NOMO-1 (cell line): ENCODE results near the gene FHOD1.
A peak's percentile ranks its signal among the peaks of the same experiment; 100 is the strongest.

Source experiments
- DNase-seq, 2 experiments: peaks; one replicate each; lab custom pipeline; 2025; ENCODE audit not compliant: unreplicated experiment in 2 of 2; lab: John Stamatoyannopoulos, UW

The FHOD1 gene

GRCh38 chr16:67236563-67237395 is 10.5 kb downstream of the FHOD1 start:
- peak in 1 of 2 experiments; percentile 11 for DNase-seq

DNA sequence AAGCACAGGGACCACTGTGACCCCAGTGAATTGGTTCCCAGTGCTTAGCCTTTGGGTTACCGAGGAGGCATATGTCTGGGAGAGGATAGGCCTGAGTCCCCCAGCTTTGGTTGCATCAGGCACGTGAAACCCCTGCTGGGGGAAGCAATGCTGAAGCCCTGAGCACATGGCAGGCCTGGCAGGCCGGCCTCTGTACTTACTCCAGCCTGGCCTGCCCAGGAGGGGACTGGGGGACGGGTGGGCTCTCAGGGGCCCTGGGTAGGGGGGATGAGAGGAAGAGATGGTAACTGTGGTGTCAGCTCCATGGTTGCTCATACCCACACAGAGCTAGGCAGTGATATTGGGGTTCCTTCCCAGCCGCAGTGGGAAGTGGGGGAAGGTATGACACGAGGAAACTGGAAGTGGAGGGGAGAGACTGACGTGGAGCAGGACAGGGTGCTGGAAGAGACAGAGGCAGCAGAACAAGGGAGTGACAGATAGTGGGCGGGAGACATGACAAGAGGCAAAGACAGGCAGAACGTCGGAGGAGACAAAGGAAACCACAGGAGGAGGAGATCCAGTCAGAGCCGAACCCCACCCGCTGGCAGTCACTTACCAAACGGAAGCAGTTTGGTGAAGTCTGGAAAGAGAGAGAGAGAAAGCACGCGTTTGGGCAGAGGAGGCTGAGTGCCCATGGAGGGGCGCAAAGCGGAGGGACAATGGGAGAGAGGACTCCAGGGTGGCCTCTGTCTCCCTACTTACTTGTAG is 11.3 kb downstream of the FHOD1 start:
- DNase-seq, result no peak

GRCh38 chr16:67234180-67234597 is 13.1 kb downstream of the FHOD1 start:
- DNase-seq, result no peak

DNA sequence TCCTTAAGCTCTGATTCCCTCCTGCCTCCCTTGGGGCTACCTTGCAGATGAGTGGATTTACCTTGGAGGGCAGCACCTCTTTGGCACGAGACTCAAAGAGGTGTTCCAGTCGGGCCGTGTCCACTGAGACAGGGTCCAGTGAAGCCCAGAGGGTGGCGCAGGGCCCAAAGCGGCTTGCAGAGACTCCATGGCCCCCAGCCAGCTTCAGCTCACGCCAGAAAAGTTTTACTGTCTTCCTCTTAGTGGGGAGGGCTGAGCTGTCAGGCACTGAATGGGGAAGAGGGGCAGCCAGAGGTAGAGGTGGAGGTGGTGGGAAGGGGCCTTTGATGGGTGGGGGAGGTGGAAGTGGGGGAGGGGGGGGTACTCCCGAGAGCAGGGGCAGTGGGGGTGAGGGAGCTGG is 13.7 kb downstream of the FHOD1 start:
- DNase-seq, result no peak

DNA sequence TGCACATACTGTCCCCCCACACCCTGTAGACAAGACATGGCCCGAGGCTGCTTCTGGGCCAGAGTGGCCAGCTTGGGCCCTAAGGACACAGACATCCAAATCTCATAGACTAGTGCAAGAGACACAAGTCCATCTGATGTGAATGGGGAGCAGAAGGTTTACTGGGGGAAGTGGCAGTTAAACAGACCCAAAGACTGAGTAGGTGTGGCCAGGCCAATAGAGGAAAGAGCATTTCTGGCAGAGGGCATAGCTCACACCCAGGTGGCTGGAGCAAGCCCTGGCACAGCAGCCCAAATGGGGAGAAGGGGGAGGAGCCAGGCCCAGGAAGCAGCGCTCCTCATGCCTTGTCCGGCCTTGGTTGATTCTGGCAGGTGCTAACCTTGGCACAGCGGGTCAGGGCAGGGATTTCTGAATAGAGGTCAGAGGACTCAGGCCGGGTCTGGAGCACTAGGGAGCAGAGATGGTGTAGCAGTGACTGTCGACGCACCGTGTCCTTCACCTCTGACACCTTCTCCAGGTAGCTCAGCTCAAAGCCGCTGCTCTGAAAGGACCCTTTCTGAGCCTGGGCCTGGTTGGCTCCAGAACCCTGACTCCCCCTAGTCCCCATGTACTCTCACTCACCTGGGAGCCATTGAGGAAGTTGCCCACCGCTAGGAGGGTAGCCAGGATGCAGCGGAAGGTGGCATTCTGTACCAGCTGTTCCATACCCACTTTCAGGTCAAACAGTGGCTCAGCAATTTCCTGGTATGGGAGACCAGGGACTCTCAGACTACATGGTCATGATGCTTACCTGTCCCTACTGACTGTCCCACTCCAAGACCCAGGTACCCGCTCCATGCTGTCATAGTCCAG is 16.2 kb downstream of the FHOD1 start:
- DNase-seq, result no peak

- no peak for DNase-seq
These were observed 17.1 kb downstream of the FHOD1 start for GRCh38 chr16:67229906-67230808.

- no peak for DNase-seq
These were observed 18.4 kb downstream of the FHOD1 start for GRCh38 chr16:67228905-67229304.

DNA sequence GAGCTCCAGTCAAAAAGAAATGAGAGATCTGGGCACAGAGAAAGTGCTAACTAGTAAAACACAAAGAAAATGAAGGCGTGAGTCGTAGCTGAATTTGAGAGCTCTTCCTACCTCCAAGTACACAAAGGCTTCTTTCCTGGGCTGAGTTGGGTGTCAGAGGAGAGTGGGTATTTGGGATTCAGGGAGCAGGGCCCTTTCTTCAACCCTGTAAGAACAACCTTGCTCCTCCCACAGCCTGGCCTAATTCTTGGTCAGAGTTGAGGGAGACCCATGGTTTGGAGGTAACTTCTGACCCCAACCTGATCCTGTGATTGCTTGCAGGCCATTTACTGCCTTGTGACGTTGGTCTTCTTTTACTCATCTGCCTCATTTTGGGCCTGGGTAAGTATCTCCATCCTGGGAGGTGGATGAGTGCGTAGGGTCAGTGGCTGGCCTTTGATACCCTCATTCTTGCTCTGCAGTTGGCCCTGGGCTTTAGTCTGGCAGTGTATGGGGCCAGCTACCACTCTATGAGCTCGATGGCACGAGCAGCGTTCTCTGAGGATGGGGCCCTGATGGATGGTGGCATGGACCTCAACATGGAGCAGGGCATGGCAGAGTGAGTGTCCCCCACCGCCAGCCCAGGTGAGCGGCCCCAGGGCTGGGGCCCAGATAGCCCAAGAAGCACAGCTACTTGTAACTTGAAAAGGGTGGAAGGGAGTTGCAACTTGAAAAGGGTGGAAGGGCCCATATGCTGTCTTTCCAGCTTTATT is 19.1 kb downstream of the FHOD1 start:
- no peak for DNase-seq

DNA sequence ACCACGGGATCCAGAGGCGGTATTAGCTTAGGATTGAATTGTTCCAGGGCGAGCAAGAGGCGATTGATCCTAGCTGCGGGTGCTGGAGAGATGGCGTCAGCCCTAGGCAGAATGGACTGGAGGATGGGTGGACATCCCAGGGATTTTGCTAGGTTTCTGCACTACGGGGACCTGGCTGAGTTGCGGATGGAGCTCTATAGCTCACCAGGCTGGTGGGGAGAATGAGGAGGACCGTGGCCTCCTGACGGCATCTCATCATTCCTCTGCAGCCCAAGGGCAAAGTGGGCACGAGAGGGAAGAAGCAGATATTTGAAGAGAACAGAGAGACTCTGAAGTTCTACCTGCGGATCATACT is 19.7 kb downstream of the FHOD1 start:
- no peak for DNase-seq

DNA sequence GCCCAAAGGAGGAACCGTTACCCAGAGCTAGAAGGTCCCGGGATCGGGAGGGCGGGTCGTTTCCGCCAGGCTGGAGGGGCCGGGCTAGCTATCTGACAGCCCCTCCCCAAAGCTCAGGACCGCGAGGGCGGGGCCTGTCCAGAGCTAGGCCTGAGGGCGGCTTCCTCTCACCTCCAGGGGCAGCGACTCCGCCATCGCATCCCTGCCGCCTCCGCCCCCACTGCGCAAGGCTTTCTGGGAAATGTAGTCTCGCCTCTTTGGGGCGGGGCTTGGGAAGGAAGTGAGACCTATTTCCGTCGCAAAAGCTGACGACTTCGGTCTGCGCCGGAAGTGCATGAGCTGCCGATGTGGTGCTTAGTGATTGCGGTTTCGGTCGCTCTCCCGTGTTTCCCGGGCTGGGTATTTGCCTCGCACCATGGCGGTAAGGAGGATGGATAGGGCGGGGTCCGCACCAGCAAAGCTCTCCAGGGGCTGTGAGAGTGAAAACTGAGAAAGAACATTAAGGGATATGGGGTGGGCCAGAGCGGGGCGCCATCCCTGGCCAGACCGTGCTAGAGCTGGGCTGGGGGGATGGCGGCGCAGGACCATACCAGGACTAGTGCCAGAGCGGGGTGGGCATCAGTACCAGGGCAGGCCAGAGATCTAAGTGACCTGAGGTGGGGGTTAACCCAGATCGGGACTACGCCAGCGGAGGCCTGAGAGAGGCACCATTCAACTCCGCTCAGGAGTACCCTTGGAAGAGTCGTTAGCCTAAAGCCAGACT is 20.3 kb downstream of the FHOD1 start, which contains the start of gene TMEM208:
TSS of gene TMEM208 (plus strand) at position 327 of the 763 bp plus-strand sequence. CDS start at position 416, 89 bp downstream.
- peak; percentile 92 to 97 for DNase-seq

GRCh38 chr16:67226295-67226803 is 20.9 kb downstream of the FHOD1 start:
- no peak for DNase-seq

DNA sequence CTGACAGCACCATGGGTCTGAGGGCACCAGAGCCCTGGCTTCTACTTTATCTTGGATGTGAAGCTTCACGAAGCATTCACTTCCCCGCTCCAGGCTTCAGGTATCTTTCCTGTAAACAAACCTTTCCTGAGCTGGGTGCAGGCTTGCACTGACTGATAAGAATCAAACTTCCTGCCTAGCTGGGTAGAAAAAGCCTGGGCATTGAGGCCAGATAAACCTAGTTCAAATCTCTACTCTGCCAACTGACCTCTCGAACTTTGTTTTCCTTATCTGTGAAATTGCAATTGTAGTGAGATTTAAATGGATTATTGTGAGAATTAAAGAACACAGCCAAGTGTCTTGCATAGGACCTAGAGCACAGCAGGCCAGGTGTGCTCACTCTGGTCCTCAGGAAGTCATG is 23.3 kb downstream of the FHOD1 start:
- no peak for DNase-seq

DNA sequence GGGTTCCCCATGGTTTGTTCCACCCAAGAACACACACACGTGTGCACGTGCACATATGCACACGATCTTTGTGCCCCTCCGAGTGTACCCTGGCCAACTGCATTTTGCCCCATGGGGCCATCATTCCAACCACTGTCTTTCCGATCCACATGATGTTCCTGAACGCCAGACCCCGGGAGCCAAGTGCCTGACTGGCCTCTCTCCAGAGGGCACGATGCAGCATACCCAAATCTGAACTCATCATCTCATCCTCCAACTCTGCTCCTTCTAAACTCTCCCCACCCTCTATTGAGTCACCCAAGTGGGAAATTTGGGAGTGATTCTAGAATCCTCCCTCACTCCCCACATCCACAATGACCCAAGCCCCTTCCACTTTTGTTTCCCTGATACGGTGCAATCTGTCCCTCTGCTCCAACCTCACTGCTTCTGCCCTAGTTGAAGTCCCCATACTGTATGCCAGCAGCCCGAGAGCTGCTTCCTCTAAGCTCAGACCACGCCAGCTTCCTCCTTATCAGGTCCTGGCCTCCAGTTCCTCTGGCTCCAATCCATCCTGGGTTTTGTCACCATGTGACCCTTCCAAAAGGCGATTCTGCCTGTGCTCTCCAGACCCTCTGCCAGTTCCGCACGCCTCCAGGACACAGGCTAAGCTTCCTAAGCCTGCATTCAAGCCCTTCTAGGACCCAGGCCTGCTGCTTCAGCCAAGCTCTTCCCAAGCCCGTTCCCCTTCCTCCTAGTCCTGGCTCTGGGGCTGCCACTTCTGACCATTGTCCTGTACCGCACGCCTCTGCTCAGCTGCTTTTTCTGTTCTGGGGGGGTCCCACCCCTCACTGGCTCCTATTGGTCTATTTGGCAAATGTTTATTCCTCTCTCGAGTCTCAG is 30.4 kb downstream of the FHOD1 start:
- peak in 1 of 2 experiments; percentile 18 for DNase-seq

DNA sequence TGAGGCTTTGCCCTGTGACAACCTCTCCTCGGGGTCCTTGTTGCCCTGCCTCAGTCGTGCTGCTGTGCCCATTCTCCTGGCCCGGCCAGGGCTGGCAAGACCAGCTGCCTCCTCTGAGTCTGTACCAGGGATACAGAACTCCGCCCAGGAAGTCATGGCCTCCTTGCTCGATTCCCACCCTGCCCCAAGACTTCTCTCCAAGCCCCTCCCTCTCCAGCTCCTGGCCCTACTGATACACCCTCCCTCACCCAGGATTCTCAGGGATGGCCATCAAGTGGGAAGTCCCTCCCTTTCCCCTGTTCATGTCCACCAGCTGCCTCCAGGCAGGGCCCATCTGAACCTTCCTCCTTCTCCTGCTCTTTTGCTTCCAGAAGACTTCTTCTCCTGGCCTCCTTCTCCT is 31.6 kb downstream of the FHOD1 start:
- DNase-seq, result no peak

DNA sequence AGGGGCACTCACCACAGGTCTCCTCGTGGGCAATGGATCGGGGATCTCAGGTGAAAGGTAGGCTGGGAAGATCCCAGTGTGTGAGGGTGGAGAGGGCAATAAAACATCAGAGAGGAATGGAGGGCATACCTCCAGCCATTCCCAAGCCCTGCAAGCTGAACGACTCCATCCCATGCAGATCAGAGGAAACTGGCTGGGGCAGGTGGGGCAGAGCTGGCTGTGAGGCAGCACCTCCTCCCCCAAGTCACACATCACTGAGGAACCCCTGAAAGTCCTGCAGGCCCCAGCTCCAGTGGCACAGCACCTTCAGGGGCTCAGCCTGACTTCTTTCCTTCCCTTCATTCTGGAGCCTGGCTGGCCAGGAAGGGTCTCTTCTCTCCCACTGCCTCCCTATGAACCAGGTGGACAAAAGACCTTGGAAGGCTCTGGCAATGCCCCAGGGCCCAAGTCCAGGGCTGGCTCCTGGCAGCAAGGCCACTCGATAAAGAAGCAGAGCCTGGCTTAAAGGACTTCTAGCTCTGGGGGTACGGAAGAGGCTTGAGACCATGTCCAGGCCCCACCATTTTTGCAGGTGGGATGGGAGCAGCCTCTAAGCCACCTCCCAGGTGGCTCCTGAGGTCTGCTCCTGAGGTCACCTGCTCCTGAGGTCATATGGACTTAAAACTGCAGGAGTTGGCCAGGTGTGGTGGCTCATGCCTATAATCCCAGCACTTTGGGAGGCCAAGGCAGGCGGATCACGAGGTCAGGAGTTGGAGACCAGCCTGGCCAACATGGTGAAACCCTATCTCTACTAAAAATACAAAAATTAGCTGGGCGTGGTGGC is 33.9 kb downstream of the FHOD1 start:
- no peak for DNase-seq

DNA sequence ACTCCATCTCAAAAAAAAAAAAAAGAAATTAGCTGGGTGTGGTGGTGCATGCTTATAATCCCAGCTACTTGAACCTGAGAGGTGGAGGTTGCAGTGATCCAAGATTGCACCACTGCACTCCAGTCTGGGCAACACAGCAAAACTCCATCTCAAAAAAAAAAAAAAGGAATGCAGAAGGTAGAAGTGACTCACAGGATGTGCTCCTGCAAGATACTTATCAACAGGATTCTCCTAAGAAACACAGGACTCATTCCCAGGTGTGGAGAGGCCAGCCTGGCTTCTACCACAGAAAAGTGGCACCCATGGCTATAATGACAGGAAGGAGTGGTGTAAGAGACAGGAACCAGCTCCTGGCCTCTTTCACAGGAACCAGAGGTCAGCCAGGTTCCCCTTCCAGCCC is 34.5 kb downstream of the FHOD1 start:
- DNase-seq, result no peak

DNA sequence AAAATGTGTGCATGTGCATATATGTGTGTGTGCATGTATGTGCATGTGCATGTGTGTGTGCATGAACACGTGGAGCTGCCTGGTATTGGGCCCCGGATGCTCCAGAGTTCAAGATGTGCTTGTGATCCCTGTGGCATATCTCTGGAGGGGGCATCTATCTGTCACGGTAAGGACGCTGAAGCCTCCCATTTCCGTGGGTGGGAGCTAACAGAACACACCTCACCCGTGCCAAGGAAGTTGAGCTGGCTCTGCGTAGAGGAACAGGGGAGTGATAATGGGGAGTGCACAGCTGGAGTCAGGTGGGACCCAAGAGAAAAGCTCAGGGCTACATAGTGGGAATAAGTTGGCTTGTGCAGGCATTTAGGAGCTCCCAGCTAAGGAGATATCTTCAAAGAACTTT is 35.6 kb downstream of the FHOD1 start:
- DNase-seq, result no peak
